Measurements from ENCODE around the gene SULT4A1.

Gene SULT4A1

DNA sequence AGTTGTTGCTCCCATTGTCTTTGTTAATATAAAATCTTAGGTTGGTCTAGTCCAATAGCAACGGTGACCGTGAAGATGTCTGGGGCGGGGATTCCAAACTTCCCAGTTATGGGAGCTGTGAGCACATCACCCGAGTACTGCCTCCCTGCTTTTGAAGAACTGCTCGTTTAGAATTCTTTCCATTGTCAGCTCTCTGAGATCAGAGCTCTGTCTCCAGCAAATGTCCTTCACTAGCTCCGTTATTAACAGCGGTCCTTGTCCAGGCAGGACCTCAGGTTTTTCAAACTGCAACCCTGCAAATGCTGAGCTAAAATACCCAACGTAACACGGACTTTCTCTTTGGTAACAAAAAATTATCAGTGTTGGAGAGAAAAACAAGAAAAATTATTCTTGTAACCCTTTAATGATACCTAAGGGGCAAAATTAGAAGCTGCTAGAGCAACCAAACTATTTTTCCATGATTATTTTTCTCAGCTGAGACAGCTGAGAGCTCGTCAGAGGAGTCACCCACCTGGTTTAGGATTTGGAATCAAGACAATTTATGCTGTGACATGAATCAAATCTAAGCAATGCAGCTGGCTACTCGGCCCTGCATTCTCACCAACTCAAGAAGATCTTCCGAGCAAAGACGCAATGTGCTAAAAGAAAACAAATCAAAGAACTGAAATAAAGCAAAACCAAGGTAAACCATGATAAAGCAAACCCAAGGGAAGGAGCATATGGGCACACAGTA, 35.1 kb downstream of the SULT4A1 start:
- DNase-seq (ENCODE audit: low spot score): no peak
- in situ Hi-C loops (cut with MboI; ENCODE audit: low sequenced_read_pairs, unreplicated experiment): no loop called here
- TF ChIP-seq CTCF (IDR thresholded peaks at IDR 0.05; ENCODE audit: borderline replicate concordance, control extremely low read depth, extremely low read depth, insufficient read depth, missing control alignments): no peak

GRCh38 chr22:43826142-43827002, 35.9 kb downstream of the SULT4A1 start:
- TF ChIP-seq CTCF (IDR thresholded peaks at IDR 0.05; ENCODE audit: borderline replicate concordance, control extremely low read depth, extremely low read depth, insufficient read depth, missing control alignments): no peak
- in situ Hi-C loops (cut with MboI; ENCODE audit: low sequenced_read_pairs, unreplicated experiment): no loop called here
- DNase-seq (ENCODE audit: low spot score): peak; percentile 23

DNA sequence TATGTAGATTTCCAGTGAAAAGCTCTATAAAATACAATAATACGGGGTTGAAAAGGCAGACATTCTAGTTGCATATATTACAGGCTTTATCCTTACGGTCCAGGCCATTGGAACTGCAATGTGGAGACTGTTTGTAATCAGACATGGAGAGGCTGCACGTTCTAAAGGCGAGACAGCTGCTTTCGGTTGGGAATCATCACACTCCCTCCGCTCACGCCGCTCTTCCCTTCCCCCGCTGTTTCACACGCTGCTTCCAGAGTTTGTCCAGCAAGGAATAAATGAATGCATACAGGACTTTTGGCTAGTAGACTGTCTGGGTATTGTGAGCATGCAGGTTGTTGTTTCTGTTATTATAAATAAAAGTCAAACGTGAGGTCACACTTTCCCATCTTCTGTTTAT, 36.7 kb downstream of the SULT4A1 start:
- in situ Hi-C loops (cut with MboI; ENCODE audit: low sequenced_read_pairs, unreplicated experiment): no loop called here
- DNase-seq (ENCODE audit: low spot score): peak; percentile 7
- TF ChIP-seq CTCF (IDR thresholded peaks at IDR 0.05; ENCODE audit: borderline replicate concordance, control extremely low read depth, extremely low read depth, insufficient read depth, missing control alignments): no peak

DNA sequence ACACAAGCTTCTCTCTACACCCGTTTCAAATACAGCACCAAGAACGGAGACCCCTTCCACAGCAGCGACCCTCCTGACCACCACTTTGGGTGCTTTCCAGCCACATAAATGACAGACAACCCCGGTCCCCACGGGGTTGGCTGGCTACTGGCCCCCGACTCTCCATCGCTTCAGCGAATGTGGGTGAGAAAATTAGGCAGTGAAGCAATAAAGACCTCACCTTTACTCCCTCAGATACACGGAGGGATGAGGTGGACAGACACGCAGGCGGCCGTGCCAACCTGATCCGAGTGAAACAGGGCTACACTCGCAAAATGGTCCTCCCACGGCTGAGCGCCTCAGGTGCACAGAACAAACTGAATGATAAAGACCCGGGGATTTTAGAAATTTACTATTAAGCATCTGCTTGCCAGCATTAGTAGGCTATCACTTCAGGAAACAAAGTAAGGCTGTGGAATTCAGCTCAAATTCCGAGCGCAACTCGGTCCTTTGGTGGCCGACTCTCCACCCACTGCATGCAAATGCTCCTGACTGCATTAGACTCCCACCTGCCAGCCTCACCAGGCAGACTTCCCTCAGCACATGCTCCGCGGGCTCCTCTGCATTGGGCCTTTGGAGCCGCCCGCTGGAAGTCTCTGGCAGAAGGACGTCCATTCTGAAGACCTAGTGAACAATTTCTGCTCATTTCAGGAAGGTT, 37.4 kb downstream of the SULT4A1 start:
- TF ChIP-seq CTCF (IDR thresholded peaks at IDR 0.05; ENCODE audit: borderline replicate concordance, control extremely low read depth, extremely low read depth, insufficient read depth, missing control alignments): no peak
- DNase-seq (ENCODE audit: low spot score): peak; percentile 11
- in situ Hi-C loops (cut with MboI; ENCODE audit: low sequenced_read_pairs, unreplicated experiment): no loop called here

DNA sequence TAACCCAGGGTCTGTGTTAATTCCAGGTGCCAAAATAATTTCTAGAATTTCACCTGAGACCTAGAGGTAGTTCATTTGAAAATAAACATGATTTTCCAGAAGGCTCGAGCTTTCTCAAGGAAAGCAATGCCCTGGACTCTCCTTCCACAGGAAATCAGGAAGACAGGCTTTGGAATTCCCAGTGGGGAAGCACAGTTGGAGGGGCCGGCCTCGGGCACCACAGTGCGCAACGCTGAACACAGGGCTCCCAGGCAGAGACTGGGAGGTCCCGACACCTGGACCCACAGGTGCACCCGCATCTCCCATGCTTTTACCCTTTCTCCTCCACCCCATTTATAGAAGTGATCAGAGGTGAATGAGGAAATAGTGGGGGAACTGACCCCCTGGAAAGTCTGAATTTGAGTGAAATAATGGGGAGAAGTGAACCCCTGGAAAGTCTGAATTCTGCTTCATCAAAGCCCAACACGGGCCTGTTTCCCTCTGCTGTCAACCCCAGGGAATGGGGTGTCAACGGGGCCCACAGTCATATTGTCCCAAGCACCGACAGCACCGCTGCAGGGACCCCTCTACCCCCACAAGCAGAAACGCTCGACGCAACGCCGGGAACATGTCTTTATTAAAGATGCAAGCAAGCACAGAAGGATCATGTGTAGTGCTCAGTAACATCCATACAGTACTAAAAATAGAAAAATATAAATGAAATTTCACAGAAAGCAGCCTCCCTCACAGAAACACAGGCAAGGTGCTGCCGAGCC, 38.2 kb downstream of the SULT4A1 start:
- in situ Hi-C loops (cut with MboI; ENCODE audit: low sequenced_read_pairs, unreplicated experiment): no loop called here
- peak; percentile 9 for DNase-seq (ENCODE audit: low spot score)
- no peak for TF ChIP-seq CTCF (IDR thresholded peaks at IDR 0.05; ENCODE audit: borderline replicate concordance, control extremely low read depth, extremely low read depth, insufficient read depth, missing control alignments)
